ENCODE measurements around the gene THSD4. TPM values are rescaled to one million over a fixed set of nuclear protein-coding genes. Genes with fewer than 3 reads are reported as not detected.
A peak's percentile ranks its signal among the peaks of the same experiment; 100 is the strongest.

Gene THSD4
- total RNA-seq, 3 donors from 2014 or later: 18.3 to 46.2 (median 27.1) TPM

GRCh38 chr15:71782422-71783165, 667.3 kb downstream of the THSD4 start:
- no peaks in the 10 kb centered on the region for H3K9me3 ChIP-seq
- H3K4me1 ChIP-seq (ENCODE audit: low read depth): peaks cover 5% of the 10 kb centered on the region
- no peak overlapping the region for H3K4me3 ChIP-seq
- TF ChIP-seq CTCF (IDR thresholded peaks at IDR 0.05): no peak
- H3K36me3 ChIP-seq (ENCODE audit: low read depth): no peaks in the 10 kb centered on the region
- ATAC-seq (peak; percentile 72), DNase-seq (no peak)
- intact Hi-C loops (cut with DNase I, micrococcal nuclease): no loop called here

GRCh38 chr15:71784719-71785118, 669.4 kb downstream of the THSD4 start:
- DNase-seq: no peak
- intact Hi-C loops (cut with DNase I, micrococcal nuclease): no loop called here
- H3K4me1 ChIP-seq (ENCODE audit: low read depth): peaks cover 5% of the 10 kb centered on the region
- no peak for TF ChIP-seq CTCF (IDR thresholded peaks at IDR 0.05)
- no peaks in the 10 kb centered on the region for H3K36me3 ChIP-seq (ENCODE audit: low read depth)
- no peak for ATAC-seq
- no peaks in the 10 kb centered on the region for H3K9me3 ChIP-seq
- H3K4me3 ChIP-seq: no peak overlapping the region

DNA sequence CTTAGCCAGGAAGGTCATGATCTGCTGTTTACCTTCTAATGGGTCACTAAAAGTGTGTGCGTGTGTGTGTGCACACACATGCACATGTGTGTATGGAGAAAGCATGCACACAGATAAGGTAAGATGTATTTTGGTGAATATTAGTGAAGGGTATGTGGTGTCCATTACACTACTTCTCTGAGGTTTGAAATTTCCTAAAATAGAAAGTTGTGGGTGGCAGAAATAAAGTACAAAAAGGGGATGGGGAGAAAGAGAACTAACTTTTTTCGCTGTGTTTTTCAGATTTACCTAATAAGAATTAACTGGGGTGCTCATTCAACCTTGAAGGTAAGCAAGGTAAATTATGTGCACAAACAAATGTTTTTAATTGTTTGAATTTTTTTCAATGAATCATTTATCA, 670.7 kb downstream of the THSD4 start:
- H3K4me1 ChIP-seq (ENCODE audit: low read depth): no peaks in the 10 kb centered on the region

DNA sequence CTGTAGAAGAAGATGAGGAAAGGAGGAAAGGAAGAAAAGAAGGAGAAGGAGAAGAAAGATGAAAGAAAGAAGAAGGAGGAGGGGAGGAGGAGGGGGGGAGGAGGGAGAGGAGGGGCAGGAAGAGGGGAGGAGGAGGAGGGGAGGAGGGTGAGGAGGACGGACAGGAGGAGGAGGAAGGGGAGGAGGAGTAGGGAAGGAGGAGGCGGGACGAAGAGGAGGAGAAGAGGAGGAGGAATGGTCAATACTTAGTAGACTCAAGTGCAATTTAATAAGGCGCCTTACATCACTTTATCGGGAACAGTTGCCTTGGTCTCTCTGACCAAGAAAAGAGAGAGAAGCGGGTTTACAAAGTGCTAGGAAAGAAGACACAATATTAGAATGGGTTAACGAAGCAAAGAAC, 671.4 kb downstream of the THSD4 start:
- TF ChIP-seq CTCF (IDR thresholded peaks at IDR 0.05): no peak
- ATAC-seq (no peak), DNase-seq (no peak)
- intact Hi-C loops (cut with DNase I, micrococcal nuclease): no loop called here
- Histone ChIP-seq H3K4me3 (no peak overlapping the region), H3K4me1 (ENCODE audit: low read depth) (peaks cover 5% of the 10 kb centered on the region), H3K36me3 (ENCODE audit: low read depth) (no peaks in the 10 kb centered on the region), H3K9me3 (no peaks in the 10 kb centered on the region)

More for the DNA sequence above, 670.7 kb downstream of the THSD4 start:
- intact Hi-C loops (cut with DNase I, micrococcal nuclease): no loop called here
- ATAC-seq: no peak
- TF ChIP-seq CTCF (IDR thresholded peaks at IDR 0.05): no peak
- H3K9me3 ChIP-seq: no peaks in the 10 kb centered on the region
- DNase-seq: no peak
- no peak overlapping the region for H3K4me3 ChIP-seq
- H3K36me3 ChIP-seq (ENCODE audit: low read depth): no peaks in the 10 kb centered on the region

DNA sequence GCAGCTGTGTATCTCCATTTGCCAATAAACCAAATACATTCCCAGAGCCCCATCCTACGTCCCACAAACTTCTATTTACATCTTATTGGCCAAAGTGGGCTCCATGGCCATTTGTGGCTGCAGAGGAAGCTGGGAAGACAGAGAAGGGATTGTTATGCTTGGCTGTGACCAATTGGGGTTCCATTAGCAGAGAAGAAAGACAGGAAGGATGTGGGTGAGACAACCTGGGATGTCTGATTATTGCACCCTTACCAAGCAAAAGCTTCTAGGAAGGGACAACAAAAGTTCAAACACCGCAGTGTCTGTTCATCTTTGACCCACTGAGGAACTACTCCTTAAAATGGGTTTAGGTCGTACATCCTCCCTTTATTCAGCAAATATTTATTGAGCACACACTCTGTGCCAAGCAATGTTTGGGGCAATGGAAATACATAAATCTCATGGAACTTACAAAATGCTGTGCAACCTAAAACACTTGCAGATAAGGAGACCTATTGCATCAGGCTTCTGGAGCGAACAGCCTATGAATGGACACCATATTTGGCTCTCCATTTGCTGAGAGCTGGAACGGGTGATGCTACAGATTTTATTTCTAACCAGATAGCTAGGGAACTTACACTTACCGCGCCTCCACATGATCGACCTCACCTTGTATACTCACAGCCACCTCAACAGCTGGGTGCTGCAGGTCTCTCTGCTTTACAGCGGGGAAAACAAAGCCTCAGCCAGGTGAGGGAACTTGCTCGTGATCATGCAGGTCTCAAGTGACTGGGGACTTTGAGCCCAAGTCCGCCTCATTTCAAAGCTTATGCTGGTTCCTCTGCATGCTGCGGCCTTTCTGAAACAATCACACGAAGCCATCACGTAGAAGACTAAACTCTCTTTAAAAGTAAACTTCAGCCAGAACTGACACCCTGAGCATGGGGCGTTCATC, 673.6 kb downstream of the THSD4 start:
- H3K36me3 ChIP-seq (ENCODE audit: low read depth): no peaks in the 10 kb centered on the region
- H3K9me3 ChIP-seq: no peaks in the 10 kb centered on the region
- intact Hi-C loops (cut with DNase I, micrococcal nuclease): no loop called here
- H3K4me1 ChIP-seq (ENCODE audit: low read depth): peaks cover 5% of the 10 kb centered on the region
- no peak for TF ChIP-seq CTCF (IDR thresholded peaks at IDR 0.05)
- DNase-seq (no peak), ATAC-seq (no peak)
- no peak overlapping the region for H3K4me3 ChIP-seq

Data from mucosa of descending colon (tissue), 3 donors.